HG03135 (cell line): Measurements from ENCODE around the gene ANKLE2.
"Not testable (repeated sequence)": the region's sequence is repeated elsewhere in the genome, so short reads cannot be mapped to it uniquely, and the experiment has no call there.

Source experiments
- ATAC-seq: cut with Tn5 transposase; IDR thresholded peaks from one replicate; pipeline ENCODE4 v1.9.1; 2021; ENCODE audit warnings: mild to moderate bottlenecking, moderate library complexity; ENCODE audit not compliant: unreplicated experiment

ANKLE2 gene

DNA sequence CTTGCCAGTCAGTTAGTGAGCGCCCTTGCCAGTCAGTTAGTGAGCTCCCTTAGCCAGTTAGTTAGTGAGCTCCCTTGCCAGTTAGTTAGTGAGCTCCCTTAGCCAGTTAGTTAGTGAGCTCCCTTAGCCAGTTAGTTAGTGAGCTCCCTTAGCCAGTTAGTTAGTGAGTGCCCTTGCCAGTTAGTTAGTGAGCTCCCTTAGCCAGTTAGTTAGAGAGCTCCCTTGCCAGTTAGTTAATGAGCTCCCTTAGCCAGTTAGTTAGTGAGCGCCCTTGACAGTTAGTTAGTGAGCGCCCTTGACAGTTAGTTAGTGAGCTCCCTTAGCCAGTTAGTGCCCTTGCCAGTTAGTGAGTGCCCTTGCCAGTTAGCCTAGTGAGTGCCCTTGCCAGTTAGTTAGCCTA, 66.7 kb downstream of the ANKLE2 start:
- ATAC-seq: not testable (repeated sequence)

DNA sequence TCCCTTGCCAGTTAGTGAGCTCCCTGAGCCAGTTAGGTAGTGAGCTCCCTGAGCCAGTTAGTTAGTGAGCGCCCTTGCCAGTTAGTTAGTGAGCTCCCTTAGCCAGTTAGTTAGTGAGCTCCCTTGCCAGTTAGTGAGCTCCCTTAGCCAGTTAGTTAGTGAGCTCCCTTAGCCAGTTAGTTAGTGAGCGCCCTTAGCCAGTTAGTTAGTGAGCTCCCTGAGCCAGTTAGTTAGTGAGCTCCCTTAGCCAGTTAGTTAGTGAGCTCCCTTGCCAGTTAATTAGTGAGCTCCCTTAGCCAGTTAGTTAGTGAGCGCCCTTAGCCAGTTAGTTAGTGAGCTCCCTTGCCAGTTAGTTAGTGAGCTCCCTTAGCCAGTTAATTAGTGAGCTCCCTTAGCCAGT, 69.6 kb downstream of the ANKLE2 start:
- not testable (repeated sequence) for ATAC-seq

DNA sequence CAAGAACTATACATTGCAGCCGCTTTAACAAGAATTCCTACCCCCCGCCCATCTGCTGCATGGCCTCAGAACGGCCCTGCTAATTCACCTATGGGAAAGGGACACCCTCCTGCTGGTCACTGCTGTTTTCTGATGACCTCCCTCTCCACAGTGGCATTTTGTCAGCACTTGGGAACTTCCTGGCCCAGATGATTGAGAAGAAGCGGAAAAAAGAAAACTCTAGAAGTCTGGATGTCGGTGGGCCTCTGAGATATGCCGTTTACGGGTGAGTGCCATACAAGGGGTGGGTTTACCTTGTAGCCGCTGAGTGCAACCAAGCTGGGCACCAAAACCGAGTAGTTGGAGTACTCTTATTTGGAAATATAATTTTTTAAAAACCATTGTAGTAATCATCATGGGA, 71.5 kb downstream of the ANKLE2 start:
- ATAC-seq: no peak

DNA sequence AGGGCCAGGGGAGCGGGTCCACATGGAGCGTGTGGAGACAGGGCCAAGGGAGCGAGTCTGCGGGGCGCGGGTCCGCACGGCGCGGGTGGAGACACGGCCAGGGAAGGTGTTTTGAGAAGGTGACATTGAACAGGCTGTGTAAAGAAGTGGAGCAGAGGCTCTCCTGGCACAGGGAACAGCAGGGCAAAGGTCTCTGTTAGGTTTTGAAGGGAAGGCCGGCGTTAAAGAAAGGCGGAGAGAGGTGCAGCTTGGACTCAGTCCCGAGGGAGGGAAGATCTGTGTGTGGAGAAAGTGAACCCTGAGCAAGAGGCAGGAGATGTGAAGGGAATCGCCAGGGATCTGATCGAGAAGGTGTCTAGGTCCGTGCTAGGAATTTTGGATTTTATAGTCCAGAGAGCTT, 72.4 kb downstream of the ANKLE2 start:
- no peak for ATAC-seq

DNA sequence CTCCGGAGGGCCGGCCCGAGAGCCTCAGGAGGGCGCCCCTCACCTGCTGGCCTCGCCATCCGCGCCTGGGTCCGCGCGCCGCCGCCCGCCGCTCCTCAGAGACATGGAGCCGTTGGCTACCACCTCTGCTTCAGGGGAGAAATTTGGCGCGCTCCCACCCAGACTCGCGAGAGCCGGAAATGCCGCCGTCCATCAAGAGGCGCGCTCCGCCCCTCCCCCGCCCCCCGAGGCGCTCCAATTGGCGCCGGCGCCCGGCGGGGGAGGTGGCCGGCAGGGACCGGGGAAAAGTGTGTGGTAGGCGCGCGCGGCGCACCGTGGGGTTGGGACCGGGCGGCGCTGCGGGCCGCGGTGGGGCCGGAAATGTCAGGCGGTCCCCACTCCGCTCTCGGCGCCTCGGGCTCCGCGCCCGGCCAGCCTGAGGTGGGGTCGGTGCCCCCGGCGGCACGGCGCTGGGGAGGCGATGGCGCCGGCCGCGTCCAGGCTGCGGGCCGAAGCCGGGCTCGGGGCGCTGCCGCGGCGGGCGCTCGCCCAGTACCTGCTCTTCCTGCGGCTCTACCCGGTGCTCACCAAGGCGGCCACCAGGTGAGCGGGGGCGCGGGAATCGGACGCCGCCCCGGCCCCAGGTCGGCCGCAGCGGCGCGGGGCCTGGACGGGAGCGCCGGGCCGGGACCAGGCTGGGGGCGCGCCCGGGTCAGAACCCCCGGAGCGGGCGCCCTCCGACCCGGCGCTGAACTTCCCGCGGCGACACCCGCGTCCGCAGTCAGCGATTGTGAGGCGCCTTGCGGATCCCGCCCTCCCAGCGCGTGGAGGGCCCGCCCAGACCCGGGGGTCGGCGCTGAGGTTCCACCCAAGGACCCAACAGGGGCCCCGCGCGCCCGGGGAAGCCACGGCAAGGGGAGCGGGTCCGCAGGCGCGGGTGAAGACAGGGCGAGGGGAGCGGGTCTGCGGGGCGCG, 74.1 kb downstream of the ANKLE2 start, which contains the start of the genes POLE and PXMP2:
Gene POLE, minus strand, starts transcription at position 132 of the 954 bp plus-strand sequence. Its CDS starts 27 bp downstream, at position 105.
Gene PXMP2, plus strand, starts transcription at position 377 of the 954 bp plus-strand sequence. Its CDS starts 84 bp downstream, at position 461.
- peak; percentile 91 for ATAC-seq

DNA sequence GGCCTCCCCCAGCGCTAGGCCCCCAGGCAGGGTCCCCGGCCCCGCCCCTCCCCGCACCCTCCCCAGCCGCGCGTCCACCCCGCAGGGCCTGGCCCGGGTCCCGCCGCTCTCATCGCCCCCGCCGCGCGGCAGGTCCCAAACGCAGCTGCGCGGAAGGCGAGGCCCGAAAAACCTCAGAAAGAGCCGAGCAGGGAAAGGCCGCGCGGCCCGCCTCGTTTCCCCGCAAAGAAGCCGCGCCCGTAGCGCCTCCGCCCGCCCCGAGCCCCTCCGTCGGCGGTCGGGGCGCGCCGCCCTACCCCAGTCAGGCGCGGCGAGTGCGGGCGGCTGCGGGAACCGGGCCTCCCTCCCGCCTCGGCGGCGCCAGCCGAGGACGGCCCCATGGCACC, 74.8 kb downstream of the ANKLE2 start:
- ATAC-seq: peak; percentile 16

DNA sequence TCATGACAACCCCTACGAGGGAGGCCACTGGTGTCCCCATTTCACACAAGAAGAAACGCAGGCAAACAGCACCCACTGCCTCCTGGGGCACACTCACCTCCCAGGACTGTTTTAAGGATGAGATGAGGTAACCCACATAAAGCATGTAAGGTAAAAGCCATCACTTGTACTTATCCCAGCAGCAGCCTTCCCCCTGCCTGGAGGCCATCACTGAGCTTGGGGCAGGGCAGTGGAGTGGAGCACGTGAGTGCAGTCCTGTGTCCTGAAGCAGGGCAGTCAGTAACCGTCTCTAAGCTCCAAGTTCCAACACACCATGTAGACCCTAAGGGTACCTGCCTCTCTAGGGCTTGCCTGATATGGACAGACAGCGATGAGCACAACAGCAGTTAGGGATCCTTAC, 76.2 kb downstream of the ANKLE2 start:
- ATAC-seq: no peak

DNA sequence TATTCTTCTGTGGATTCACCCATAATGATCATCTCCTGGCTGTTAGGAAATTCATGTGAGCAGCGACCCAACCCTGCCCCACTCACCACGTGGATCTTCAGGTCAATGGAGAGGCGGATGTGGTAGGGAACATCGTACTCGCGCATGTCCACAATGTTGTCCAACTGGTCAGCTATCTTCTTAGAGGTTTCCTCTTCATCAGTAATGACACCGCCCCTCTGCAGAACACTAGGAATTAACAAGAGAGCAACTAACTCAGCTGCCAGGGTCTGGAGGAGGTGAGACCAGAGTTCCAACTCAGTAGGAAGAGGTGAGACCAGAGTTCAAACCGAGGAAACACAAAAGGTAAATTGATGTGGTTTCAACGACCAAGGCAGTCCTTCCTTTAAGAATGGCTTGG, 84.1 kb downstream of the ANKLE2 start:
- ATAC-seq: no peak

DNA sequence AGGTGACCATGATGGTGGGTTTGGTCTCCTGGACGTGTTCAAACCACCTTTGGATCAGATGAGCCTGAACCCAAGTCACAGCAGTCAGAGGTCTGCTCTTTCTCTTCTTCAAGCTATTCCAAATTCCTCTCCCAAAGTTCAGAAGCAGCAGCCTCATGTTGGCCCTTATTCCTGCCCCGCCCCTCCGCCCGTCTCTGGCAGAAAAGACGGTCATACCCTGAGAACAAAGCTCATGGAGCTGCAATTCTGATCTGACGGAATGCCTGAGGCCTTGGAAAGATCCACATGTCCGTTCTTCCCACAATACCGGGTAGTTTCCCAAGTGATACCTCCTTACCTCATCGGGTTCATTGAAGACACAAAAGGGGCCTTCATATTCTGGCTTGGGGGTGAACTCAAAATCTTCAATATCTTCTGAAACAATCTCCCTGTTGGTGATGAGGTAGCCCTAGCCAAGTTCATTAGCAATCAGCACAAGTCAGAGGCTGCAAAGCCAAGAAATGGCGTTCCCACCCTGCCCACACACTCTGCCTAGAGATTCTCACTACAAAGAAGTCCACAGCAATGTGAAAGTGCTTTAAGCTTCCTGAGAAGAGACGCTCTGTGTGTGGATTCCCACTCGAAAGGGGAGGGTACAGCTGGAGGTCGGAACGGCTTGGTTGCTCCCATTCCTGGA, 85.7 kb downstream of the ANKLE2 start:
- no peak for ATAC-seq
